Prostate gland (tissue), 2 donors: ENCODE measurements around the gene CHST15.

Source experiments
- POLR2A ChIP-seq: fragments of 450-650 bp; IDR thresholded peaks from one replicate; pipeline ENCODE4 v1.6.1; 2016; ENCODE audit warnings: antibody characterized with exemption, mild to moderate bottlenecking
- POLR2AphosphoS5 ChIP-seq: sonication (generic); formaldehyde crosslinking; IDR thresholded peaks from one replicate; pipeline ENCODE4 v1.6.1; 2017; ENCODE audit warnings: antibody characterized with exemption
- TF ChIP-seq, protein P1 (sequence below), 4 experiments: fragments of 200-600 bp in 2 of 4; fragments of 450-650 bp in 2 of 4; sonication (generic) in 2 of 4; IDR thresholded peaks; 1 replicate in 3 of 4; 2 replicates in 1 of 4; pipeline ENCODE4 v1.5.1; 2016 to 2019; ENCODE audit warnings: antibody characterized with exemption in 4 of 4, mild to moderate bottlenecking in 2 of 4, moderate library complexity in 2 of 4

DNA sequence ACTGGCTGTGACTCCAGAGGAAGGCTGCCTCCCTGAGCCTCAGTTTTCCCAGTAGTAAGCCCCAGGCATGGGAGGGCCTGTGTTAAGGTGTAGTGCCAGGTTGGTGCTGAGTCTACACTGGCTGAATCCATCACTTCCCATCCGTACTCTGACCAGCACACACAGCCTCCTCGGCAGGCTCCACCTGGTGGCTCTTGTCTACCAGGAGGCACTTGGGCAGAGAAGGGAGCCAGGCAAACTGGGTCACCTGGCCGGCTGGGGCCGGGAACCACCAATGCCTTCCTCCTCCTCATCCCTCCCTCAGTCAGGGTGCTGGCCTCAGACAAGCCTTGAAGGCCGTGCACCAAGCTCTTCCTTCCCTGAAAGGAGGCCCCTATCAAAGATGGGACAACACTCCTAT, 75.7 kb downstream of the CHST15 start:
- TF ChIP-seq POLR2AphosphoS5, result no peak
- TF ChIP-seq POLR2A, result no peak
- TF ChIP-seq, protein P1, sequence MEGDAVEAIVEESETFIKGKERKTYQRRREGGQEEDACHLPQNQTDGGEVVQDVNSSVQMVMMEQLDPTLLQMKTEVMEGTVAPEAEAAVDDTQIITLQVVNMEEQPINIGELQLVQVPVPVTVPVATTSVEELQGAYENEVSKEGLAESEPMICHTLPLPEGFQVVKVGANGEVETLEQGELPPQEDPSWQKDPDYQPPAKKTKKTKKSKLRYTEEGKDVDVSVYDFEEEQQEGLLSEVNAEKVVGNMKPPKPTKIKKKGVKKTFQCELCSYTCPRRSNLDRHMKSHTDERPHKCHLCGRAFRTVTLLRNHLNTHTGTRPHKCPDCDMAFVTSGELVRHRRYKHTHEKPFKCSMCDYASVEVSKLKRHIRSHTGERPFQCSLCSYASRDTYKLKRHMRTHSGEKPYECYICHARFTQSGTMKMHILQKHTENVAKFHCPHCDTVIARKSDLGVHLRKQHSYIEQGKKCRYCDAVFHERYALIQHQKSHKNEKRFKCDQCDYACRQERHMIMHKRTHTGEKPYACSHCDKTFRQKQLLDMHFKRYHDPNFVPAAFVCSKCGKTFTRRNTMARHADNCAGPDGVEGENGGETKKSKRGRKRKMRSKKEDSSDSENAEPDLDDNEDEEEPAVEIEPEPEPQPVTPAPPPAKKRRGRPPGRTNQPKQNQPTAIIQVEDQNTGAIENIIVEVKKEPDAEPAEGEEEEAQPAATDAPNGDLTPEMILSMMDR (IDR thresholded peaks at IDR 0.05), result no peak
